Measurements from ENCODE around the gene TMOD2.

TMOD2 gene

GRCh38 chr15:51793521-51794305 is 42.3 kb downstream of the TMOD2 start:
- no peak for TF ChIP-seq CTCF (conservative IDR thresholded peaks at IDR 0.05)

GRCh38 chr15:51796847-51797401 is 45.5 kb downstream of the TMOD2 start:
- no peak overlapping the region for H3K27ac ChIP-seq
- TF ChIP-seq CTCF (conservative IDR thresholded peaks at IDR 0.05), result no peak
- TF ChIP-seq ZFX (IDR thresholded peaks at IDR 0.05), result no peak

More at GRCh38 chr15:51793521-51794305, 42.3 kb downstream of the TMOD2 start:
- no peak overlapping the region; the same call in 1 of the 2 replicates for H3K27ac ChIP-seq

DNA sequence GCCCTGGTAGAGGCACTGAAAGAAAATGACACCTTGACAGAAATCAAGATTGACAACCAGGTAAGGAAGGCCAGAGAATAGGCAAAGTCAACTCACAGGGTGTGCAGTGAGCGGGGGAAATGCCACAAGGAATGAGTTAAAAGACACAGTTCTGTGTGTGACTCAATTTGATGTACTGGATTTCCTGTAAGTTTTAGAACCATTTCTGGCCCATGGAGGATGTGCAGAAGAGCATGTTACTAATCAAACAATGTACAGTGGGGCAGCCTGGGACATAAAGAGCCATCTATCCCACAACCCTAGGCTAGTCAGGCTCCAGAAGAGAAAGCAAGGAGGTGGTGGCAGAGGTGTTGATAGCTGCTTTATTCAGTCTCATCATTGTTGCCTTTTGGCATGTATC is 46.9 kb downstream of the TMOD2 start:
- TF ChIP-seq ZFX (IDR thresholded peaks at IDR 0.05) (no peak), CTCF (conservative IDR thresholded peaks at IDR 0.05) (no peak)
- no peak overlapping the region for H3K27ac ChIP-seq

DNA sequence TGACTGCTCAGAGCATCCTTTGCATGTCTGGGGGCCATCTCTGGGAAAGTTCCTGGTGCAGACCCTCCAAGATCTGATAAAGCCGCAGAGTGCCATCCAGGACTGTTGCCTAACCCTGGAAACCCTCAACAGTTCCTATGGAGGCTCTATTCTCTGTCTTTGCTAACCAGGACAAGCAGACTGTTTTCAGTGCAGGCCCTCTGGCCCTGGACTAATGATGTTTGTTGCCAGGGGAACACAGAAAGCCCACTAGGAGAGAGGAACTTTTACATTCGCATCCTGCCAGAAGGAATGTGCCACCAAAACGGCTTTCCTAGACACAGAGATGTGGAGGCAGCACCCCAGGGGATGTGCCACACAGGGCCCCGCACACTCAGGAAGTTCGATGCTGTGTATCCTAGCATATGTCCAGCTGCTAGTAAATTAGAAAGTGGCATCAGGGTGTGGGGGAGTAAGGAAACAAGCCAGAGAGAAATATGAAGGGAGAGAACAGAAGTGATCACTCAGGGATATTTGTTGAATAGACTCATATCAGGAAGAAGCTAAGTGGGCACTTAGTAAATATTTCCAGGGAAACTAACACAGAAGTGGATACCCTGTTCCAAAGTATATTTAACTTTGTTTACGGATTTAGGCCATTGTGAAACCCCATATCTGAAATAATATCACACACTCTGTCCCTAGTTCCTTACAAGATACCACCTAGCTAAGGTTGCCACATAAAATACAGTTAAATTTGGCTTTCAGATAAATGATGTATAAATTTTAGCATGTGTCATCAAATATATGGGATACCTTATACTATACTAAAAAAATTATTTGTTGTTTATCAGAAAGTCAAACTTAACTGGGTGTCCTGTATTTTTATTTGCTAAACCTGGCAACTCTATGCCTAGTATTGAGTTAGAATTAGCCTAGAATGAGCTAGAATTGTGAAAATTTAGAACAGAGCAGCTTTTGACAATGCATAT is 48.2 kb downstream of the TMOD2 start:
- no peak overlapping the region for H3K27ac ChIP-seq
- TF ChIP-seq ZFX (IDR thresholded peaks at IDR 0.05) (no peak), CTCF (conservative IDR thresholded peaks at IDR 0.05) (no peak)

DNA sequence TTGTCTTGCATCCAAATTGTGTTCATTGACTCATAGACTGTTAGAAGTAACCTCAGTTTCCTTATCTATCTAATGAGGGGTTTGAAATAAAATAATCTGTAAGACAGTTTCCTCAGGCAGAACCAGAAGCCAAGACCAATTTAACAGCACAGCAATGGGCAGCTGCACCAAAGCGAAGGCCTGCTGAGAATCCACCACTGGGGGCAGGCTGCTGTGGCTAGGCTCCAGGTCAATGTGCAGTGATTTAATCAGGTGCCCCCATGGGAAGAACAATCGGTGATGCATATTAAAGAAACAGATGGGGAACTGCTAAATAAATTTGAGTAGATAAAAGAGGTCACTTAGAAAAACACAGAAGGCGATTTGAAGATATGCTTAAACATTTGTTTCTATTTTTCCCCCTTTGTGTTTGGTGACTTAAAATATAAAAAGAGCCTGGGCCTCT is 50.0 kb downstream of the TMOD2 start:
- H3K27ac ChIP-seq, result no peak overlapping the region

DNA sequence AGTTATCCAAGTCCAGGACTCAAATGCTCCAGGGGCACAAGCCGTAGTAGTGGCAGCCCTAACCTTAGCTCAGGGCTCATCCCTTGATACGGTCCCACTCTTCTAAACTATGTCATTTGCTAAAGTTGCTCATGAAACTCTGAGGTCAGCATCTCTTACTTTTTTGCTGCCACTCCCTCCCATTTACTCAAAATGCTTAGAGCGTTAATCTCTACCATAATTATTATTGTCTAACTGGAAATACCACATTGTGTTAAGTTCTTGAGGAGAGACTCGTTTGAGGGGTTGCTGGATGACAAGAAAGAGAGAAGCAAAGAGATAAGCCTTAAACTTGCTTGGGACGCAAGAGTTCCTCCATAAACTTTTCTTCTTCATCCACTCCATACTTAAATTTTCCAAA is 51.2 kb downstream of the TMOD2 start:
- no peak overlapping the region for H3K27ac ChIP-seq
- TF ChIP-seq CTCF (conservative IDR thresholded peaks at IDR 0.05) (no peak), ZFX (IDR thresholded peaks at IDR 0.05) (no peak)

More for the DNA sequence above, 50.0 kb downstream of the TMOD2 start:
- TF ChIP-seq ZFX (IDR thresholded peaks at IDR 0.05) (no peak), CTCF (conservative IDR thresholded peaks at IDR 0.05) (peak; percentile 77)

All from C4-2B (cell line).